Activated naive CD8-positive, alpha-beta T cell (primary cell): ENCODE results near the gene OVCA2.
"Not testable (repeated sequence)": the region's sequence is repeated elsewhere in the genome, so short reads cannot be mapped to it uniquely, and the experiment has no call there.

ENCODE experiments used
- H3K27ac Mint-ChIP-seq: one replicate; pipeline ENCODE4 v1.8.0; 2021; ENCODE audit warnings: mixed read lengths
- H3K27me3 Mint-ChIP-seq: one replicate; pipeline ENCODE4 v1.8.0; 2021; ENCODE audit warnings: mixed read lengths
- H3K36me3 Mint-ChIP-seq: one replicate; pipeline ENCODE4 v1.8.0; 2021; ENCODE audit warnings: mixed read lengths
- H3K4me1 Mint-ChIP-seq: one replicate; pipeline ENCODE4 v1.8.0; 2021; ENCODE audit warnings: low read depth, mixed read lengths
- H3K4me3 Mint-ChIP-seq: one replicate; pipeline ENCODE4 v1.8.0; 2021; ENCODE audit warnings: mild to moderate bottlenecking, mixed read lengths
- H3K9me3 Mint-ChIP-seq: one replicate; pipeline ENCODE4 v1.8.0; 2021; ENCODE audit warnings: low read depth, mixed read lengths

OVCA2 gene

GRCh38 chr17:2008332-2009126 is 33.3 kb upstream of the OVCA2 start:
- Mint-ChIP-seq H3K27me3 (no peaks in the 10 kb centered on the region), H3K36me3 (peaks cover 2% of the 10 kb centered on the region), H3K27ac (no peak overlapping the region), H3K9me3 (no peaks in the 10 kb centered on the region), H3K4me1 (peaks cover 1% of the 10 kb centered on the region), H3K4me3 (no peak overlapping the region)

DNA sequence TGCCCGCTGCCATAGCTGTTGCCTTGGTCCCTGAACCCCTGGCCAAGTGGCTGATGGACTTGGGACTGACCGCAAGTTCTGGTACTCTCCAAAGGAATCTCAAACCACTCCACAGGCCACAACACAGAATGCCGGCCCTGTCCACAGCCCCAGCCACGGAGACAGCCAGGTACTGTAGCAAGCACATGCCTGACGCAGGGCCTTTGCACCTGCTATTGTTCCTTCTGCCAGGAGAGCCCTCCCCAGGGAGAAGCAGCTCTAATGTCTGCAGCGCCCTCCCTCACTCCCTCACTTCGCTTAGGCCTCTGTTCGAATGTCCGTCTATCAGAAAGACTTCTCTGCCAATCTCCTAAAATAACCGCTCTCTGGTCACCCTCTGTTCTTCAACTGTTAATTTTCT is 32.1 kb upstream of the OVCA2 start:
- Mint-ChIP-seq H3K27ac (no peak overlapping the region), H3K27me3 (no peaks in the 10 kb centered on the region), H3K4me1 (peaks cover 1% of the 10 kb centered on the region), H3K36me3 (peaks cover 2% of the 10 kb centered on the region), H3K4me3 (no peak overlapping the region), H3K9me3 (no peaks in the 10 kb centered on the region)

DNA sequence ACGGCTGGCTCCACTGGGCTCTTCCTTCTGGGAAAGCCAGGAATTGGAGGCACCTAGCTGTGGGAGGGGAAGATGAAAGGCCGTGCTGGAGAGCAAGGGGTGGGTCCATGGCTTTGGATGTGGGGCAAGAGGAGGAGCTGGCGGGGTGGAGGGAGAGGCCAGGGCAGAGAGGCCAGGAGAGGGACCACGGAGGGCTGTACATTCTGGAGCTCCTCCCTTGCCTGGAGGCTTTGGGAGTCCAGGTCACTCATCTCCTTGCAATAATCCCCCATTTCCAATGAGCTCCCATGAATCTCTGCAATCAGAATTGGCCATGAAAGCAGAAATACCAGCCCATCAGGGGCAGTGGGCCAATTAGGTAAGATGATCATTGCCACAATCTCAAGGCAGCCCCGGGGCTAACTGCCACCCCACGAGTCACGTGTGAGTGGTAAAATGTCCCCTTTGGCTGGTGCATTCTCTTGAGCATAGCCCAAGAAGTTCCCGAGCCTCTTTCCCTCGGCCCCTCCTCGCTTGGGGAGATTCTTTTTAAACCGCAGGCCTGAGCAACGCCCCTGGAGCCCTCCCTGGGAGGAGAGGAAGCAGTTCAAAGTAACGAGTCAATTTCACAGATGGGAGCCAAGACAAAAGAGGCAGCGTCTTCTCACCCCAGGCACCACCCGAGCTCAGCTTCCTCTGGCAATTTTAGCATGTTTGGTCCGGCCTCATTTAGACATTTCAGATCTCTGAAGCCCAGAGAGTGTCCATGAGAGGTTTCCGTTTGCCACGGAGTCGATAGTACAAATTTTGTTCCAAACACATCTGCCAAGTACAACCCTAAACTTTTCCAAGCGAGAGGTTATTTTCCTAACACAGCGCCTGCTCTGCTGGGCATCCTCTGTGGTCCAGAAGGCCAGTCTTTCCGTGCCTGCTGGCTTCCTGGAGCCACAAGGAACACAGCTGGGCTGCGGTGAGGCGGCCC is 30.1 kb upstream of the OVCA2 start:
- no peak overlapping the region for H3K27ac Mint-ChIP-seq
- H3K36me3 Mint-ChIP-seq = peaks cover 4% of the 10 kb centered on the region
- H3K4me1 Mint-ChIP-seq = peaks cover 1% of the 10 kb centered on the region
- no peaks in the 10 kb centered on the region for H3K27me3 Mint-ChIP-seq
- H3K4me3 Mint-ChIP-seq = no peak overlapping the region
- no peaks in the 10 kb centered on the region for H3K9me3 Mint-ChIP-seq

DNA sequence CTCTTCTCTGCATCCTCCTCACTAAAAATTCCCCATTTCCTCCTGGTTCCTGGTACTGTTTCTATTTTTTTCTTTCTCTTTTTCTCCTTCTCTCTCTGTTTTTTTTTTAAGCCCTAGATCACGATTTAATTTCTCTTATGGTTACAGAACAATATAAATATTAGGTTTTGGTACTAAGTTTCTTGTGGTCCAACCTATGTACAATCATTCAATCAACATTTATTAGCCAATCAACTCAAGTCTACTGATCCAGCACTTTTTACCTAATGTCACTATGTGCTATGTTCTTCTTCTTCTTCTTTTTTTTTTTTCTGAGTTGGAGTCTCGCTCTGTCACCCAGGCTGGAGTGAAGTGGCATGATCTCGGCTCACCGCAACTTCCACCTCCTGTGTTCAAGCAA is 29.3 kb upstream of the OVCA2 start:
- H3K4me1 Mint-ChIP-seq = peaks cover 1% of the 10 kb centered on the region
- H3K27me3 Mint-ChIP-seq = no peaks in the 10 kb centered on the region
- no peak overlapping the region for H3K27ac Mint-ChIP-seq
- H3K36me3 Mint-ChIP-seq = peaks cover 4% of the 10 kb centered on the region
- H3K4me3 Mint-ChIP-seq = no peak overlapping the region
- no peaks in the 10 kb centered on the region for H3K9me3 Mint-ChIP-seq

DNA sequence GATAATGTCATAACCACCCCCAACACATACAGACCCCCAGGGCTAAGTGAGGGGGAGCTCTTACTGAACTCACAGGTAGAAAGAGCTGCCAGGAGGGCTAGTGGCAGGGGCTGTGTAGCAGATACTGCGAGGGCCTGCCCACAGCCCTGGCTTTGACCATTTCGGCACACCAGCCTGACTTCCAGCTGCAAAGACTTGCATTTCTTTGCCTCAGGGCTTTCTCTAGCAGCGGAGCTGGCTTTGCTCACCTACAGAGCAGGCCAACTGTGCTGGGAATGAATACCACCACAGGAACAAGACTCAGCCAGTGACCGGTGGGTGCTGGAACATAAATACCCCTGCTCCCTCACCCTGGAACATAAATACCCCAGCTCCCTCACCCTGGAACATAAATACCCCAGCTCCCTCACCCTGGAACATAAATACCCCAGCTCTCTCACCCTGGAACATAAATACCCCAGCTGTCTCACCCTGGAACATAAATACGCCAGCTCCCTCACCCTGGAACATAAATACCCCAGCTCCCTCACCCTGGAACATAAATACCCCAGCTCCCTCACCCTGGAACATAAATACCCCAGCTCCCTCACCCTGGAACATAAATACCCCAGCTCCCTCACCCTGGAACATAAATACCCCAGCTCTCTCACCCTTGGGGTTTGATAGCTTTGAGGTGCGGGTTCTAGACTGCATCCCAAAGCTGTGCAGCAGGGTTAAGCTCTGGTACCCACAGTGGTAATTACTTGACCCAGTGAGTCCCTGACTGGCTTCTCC is 28.4 kb upstream of the OVCA2 start:
- not testable (repeated sequence) for H3K4me3 Mint-ChIP-seq, H3K9me3 Mint-ChIP-seq, H3K27me3 Mint-ChIP-seq, H3K4me1 Mint-ChIP-seq, H3K27ac Mint-ChIP-seq, H3K36me3 Mint-ChIP-seq

- H3K36me3 Mint-ChIP-seq = peaks cover 4% of the 10 kb centered on the region
- H3K27me3 Mint-ChIP-seq = no peaks in the 10 kb centered on the region
- no peak overlapping the region for H3K27ac Mint-ChIP-seq
- no peak overlapping the region for H3K4me3 Mint-ChIP-seq
- H3K9me3 Mint-ChIP-seq = no peaks in the 10 kb centered on the region
- H3K4me1 Mint-ChIP-seq = peaks cover 1% of the 10 kb centered on the region
Measured at GRCh38 chr17:2013994-2014317, 27.9 kb upstream of the OVCA2 start.

GRCh38 chr17:2015314-2015713 is 26.5 kb upstream of the OVCA2 start:
- peaks cover 4% of the 10 kb centered on the region for H3K36me3 Mint-ChIP-seq
- H3K27ac Mint-ChIP-seq = no peak overlapping the region
- H3K27me3 Mint-ChIP-seq = peaks cover 1% of the 10 kb centered on the region
- no peaks in the 10 kb centered on the region for H3K9me3 Mint-ChIP-seq
- H3K4me3 Mint-ChIP-seq = no peak overlapping the region
- peaks cover 1% of the 10 kb centered on the region for H3K4me1 Mint-ChIP-seq

- Mint-ChIP-seq H3K27me3 (peaks cover 1% of the 10 kb centered on the region), H3K36me3 (peaks cover 4% of the 10 kb centered on the region), H3K27ac (no peak overlapping the region), H3K9me3 (no peaks in the 10 kb centered on the region), H3K4me1 (peaks cover 1% of the 10 kb centered on the region), H3K4me3 (no peak overlapping the region)
Measured at GRCh38 chr17:2016494-2016893, 25.3 kb upstream of the OVCA2 start.

DNA sequence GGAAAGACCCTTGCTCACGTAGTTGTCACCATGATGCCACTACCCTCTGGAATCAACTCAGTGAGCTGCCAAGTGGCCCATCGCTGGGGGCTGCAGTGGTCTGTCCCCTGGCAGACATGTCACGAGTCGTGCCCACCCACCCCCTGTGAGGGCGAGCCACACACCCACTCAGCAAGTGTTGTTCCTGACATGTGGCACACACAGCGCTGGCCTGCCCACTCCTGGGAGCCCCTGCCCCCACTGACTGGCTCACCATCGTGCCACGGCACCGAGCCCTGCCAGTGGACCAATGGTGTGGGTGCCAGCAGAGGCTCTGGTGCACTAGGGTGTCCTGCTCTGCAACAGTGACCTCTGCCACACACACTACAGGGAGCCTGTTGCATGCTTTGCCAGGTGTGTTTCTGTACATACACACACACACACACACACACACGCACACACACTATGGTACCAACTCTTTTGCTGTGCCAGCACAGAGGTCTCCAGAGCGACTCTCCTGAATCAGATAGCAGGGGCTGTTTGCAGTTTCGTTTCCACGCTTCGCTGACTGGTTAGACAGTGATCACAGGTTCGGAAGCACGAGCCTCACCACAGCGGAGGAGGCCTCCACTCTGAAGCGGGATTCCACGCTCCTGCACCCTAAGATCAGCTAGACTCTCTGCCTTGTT is 24.4 kb upstream of the OVCA2 start:
- no peaks in the 10 kb centered on the region for H3K9me3 Mint-ChIP-seq
- H3K27ac Mint-ChIP-seq = no peak overlapping the region
- H3K4me1 Mint-ChIP-seq = peaks cover 3% of the 10 kb centered on the region
- H3K27me3 Mint-ChIP-seq = peaks cover 1% of the 10 kb centered on the region
- H3K4me3 Mint-ChIP-seq = no peak overlapping the region
- peaks cover 3% of the 10 kb centered on the region for H3K36me3 Mint-ChIP-seq

DNA sequence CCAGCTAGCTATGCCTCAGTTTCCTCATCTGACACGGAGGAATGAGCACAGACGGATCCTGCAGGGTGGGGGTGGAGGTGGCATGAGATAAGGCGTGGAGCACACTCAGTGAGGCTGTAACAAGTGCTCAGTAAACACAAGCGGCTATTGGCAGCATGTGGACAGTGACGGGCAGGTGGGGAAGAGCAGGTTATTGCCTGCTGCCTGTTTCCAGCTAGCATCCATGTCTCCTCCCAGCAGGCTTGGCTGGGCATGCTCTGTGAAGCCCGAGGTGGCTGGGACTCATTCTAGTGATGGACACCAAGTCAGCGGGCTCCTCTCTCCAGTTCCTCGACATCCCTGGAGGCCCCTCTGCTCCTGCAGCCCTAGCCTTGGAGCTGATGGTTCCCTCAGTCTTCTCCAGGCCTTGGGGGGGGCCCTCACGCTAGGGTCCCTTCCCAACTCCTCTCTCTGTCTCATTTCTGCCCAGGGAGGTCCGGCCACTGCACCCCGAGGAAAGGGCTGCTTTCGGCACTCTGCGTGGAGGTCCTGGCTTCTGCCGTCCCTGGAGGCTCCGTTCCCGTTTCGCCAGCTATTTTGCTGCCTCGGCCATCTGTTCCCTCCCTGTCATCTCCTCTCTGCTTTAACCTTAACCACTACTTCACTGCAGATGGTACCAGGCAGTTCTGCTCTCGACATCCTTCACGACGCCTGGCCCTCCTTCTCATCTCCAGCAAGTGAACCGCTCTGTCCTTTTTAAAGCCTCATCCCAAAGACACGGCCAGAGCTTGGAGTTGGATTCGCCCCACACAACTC is 22.9 kb upstream of the OVCA2 start:
- peaks cover 1% of the 10 kb centered on the region for H3K27me3 Mint-ChIP-seq
- H3K9me3 Mint-ChIP-seq = no peaks in the 10 kb centered on the region
- H3K4me3 Mint-ChIP-seq = no peak overlapping the region
- no peak overlapping the region for H3K27ac Mint-ChIP-seq
- H3K36me3 Mint-ChIP-seq = peaks cover 2% of the 10 kb centered on the region
- peaks cover 12% of the 10 kb centered on the region for H3K4me1 Mint-ChIP-seq

DNA sequence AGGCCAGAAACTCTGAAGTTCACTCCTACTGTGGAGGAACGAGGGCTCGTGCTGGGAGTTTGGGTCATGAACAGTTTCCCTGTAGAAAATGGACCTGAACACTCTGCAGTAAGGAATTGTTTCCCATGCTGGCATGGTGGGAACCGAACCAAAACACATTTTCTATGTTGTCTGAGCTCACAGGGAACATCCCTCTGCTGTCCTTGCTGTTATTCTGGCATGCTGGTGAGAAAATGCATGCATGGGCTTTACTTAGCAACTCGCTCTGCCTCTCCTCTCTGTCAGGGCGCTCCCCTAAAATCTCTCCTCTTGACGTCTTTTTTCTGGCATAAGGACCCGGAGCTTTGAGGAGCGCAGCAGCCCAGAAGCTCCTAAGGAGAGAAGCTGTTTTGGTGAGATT is 22.1 kb upstream of the OVCA2 start:
- no peak overlapping the region for H3K27ac Mint-ChIP-seq
- H3K4me1 Mint-ChIP-seq = peaks cover 12% of the 10 kb centered on the region
- H3K27me3 Mint-ChIP-seq = peaks cover 1% of the 10 kb centered on the region
- no peaks in the 10 kb centered on the region for H3K9me3 Mint-ChIP-seq
- H3K36me3 Mint-ChIP-seq = peaks cover 2% of the 10 kb centered on the region
- H3K4me3 Mint-ChIP-seq = no peak overlapping the region

GRCh38 chr17:2020721-2021120 is 21.1 kb upstream of the OVCA2 start:
- Mint-ChIP-seq H3K4me1 (peaks cover 12% of the 10 kb centered on the region), H3K4me3 (no peak overlapping the region), H3K27me3 (peaks cover 1% of the 10 kb centered on the region), H3K27ac (no peak overlapping the region), H3K9me3 (no peaks in the 10 kb centered on the region), H3K36me3 (no peaks in the 10 kb centered on the region)

DNA sequence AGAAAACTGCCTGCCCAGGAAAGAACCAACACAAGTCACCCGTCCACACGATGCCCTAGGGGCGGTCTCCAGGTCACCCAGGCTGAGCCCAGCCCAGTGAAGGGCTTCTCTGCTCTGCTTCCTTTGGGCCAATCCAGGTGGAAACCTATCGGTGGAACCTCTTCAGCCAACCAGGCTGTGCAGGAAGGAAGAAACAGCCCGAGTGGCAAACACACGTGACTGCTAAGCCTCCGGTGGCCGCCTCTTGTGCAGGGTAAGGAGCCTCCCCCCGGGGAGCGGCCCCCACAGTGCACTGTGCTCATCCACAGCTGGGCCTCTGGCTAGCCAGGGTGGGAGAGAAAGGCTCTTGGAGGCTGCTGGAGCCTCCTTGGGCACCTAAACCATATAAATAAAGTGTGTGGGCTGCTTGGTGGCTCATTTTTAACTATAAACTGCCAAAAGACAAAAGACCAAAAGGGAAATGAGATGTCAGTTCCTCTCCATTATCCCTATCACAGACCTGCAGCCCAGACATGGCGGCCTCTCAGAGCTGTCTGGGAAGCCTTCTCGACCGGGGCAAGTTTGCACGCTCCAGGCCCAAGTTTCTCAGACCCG is 19.1 kb upstream of the OVCA2 start:
- Mint-ChIP-seq H3K4me1 (peaks cover 17% of the 10 kb centered on the region), H3K4me3 (peak overlapping the region; percentile 73), H3K27ac (peak overlapping the region; percentile 58), H3K27me3 (peaks cover 7% of the 10 kb centered on the region), H3K9me3 (no peaks in the 10 kb centered on the region), H3K36me3 (no peaks in the 10 kb centered on the region)
